HG02938 (cell line): Measurements from ENCODE around the gene CHCHD3.

Source experiments
- ATAC-seq: cut with Tn5 transposase; IDR thresholded peaks from one replicate; pipeline ENCODE4 v1.9.1; 2021; ENCODE audit warnings: mild to moderate bottlenecking, moderate library complexity; ENCODE audit not compliant: unreplicated experiment

The CHCHD3 gene

DNA sequence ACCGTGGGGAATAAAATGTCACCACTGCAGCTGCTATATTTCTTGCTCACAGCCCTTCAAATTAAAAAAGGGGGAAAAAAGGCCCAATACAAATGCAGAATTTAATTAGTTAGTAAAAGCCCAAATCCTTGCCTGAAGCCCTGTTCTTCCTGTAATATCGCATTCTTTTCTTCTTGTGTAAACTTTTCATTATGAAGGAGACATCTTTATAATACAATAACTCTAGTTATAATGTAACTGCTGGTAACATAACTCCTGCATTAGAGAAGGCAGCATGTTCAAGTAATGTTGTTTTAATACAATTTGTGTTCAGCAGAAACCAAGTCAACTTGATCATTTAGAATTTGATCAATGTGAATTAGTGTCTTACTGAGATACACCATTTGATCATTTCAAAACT is 250.9 kb downstream of the CHCHD3 start:
- no peak for ATAC-seq

- ATAC-seq: no peak
Measured at GRCh38 chr7:132828502-132828901, 253.4 kb downstream of the CHCHD3 start.

- ATAC-seq: no peak
Measured at GRCh38 chr7:132825932-132826835, 255.7 kb downstream of the CHCHD3 start.

DNA sequence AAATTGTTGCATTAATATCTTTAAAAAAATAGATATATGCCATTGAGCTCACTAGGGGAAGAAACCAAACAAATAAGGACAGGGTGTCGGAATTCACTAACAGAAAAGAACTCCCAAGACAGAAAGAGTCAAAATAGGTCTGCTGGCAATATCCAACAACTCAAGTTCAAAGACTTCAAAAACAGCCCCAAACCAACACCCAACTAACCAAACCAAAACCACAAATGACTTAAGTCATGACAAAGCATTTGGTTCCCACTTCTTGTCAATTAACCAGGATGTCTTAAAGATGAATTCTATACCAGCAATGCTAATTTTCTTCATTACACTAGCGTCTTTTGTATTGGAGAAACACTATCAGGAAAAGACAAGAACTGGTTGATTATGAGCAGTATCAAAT is 256.7 kb downstream of the CHCHD3 start:
- ATAC-seq: no peak

DNA sequence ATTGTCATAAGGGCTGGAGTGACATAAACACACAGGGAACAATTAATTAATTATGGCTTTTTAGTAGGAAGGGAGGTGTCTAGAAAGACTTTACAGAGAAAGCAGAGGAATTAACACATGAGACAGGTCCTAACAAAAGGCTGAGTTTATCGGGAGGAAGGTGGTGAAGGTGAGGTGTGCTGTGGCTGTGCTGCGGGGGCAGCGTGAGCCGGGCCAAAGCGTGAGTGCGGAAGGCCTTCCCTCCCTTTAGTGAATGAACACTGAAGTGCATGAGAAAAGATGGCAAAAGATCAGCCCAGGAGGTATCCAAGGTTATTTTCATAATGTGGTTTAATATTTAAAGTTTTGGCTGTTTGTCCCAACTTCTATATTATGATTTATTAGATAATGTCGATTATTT is 262.2 kb downstream of the CHCHD3 start:
- no peak for ATAC-seq

- ATAC-seq: no peak
Measured at GRCh38 chr7:132817949-132818348, 263.9 kb downstream of the CHCHD3 start.

GRCh38 chr7:132815696-132816311 is 266.1 kb downstream of the CHCHD3 start:
- no peak for ATAC-seq

DNA sequence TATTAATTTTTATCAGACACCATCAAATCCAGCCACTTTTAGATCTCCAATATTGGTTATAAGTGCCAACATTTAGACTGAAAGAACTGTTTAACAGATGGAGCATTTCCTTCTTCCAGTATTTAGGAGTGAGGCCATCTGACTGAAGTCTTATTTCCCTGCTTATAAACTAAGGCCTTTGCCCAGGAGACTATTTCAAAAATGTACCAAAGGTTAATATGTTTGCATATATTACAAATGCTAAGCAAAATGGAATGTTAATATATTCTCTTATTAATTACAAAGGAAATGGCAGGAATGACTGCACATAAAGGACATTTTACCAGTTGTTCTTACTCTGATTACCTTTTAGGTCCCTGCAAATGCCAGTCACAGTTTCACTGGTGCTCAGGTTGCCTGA is 266.8 kb downstream of the CHCHD3 start:
- no peak for ATAC-seq

GRCh38 chr7:132810561-132810960 is 271.3 kb downstream of the CHCHD3 start:
- no peak for ATAC-seq

GRCh38 chr7:132806834-132807233 is 275.1 kb downstream of the CHCHD3 start:
- ATAC-seq: no peak

- ATAC-seq: no peak
Measured at GRCh38 chr7:132805766-132806165, 276.1 kb downstream of the CHCHD3 start.

DNA sequence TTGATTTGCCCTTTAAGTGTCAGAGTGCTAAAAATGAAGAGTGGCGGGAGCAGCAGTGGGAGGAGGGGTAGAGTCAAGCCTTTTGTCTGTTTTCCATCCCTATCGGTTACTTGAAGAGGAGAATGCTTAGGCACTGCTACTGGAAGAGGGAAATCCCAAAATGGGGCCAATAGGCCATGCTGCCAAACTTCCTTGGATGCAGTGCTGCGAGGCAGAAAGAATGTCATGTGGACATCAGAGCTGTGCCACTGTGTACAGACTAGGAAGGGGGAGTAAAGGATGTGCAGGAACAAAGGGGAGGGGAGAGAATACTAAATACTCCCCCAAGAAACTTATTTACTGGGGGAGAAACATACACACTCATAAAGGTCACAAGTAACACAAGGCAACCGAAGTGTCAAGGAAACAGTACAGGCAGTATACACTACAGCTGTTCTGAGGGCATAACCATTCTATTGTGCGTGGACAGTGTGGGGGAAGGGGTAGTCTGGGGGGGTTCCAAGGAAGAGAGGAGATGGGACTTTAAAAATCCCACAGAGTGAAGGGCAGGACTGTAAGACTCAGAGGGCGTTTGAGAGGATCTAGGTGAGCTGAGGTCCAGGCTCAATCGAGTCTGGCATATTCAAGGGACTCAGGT is 276.9 kb downstream of the CHCHD3 start:
- no peak for ATAC-seq

DNA sequence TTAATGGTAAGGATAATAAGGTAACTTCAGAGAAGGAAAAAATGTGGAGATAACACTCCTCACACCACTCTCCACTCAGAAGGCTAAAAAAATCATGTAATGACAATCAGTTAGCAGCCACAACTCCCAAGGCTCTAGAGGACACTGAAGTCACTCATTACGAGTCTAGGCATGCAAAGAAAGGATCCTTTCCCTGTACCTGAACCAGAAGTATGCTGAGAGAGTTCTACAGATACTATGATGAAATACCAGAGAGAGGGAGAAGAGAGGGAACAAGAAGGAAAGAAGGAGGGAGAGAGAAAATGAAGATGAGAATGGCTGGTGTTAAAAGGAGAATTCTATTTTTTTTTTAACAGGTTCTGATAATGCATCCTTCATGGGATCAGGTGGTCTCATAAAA is 281.4 kb downstream of the CHCHD3 start:
- no peak for ATAC-seq

GRCh38 chr7:132799081-132799413 is 282.8 kb downstream of the CHCHD3 start:
- ATAC-seq: no peak

DNA sequence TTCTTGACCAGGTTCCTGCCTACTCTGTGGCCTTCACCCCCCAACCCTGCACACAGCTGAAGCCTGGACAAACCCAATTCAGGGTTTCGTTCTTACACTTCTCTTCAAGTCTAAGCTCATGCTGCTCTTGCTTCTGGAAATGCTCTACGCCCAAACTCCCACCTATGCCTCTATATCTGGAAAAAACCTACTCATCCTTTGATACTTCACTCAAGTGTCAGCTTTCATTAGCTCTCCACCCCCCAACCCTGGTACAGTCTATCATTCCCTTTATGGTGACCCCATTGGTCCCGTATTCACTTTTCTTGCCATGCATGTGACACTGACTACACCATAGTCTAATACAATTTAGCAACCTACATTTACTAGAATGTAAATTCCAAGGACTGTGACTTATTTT is 284.7 kb downstream of the CHCHD3 start:
- ATAC-seq: no peak

GRCh38 chr7:132793474-132793873 is 288.4 kb downstream of the CHCHD3 start:
- ATAC-seq: no peak

GRCh38 chr7:132791036-132791435 is 290.9 kb downstream of the CHCHD3 start:
- no peak for ATAC-seq

DNA sequence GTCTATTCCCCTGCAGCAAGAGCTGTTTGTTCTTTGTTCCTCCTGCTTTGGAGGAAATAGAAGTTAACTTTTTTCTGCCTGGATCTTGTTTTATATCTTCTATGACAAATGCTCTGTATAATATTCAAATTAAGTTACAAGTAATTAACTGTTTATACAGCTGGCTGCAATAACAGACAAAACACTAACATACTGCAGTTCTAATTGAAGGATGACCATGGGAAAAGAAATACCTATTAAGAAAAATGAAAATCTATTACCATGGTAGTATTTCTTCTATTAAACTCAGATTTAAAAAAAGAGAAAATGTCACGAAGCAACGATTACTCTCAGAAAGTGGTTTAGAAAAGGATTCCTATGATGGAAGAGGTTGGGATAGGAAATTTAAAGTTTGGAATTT is 291.8 kb downstream of the CHCHD3 start:
- ATAC-seq: no peak

- ATAC-seq: no peak
Measured at GRCh38 chr7:132789281-132789680, 292.6 kb downstream of the CHCHD3 start.

- ATAC-seq: no peak
Measured at GRCh38 chr7:132785870-132786269, 296.0 kb downstream of the CHCHD3 start.

GRCh38 chr7:132784406-132784805 is 297.5 kb downstream of the CHCHD3 start:
- no peak for ATAC-seq

- no peak for ATAC-seq
Measured at GRCh38 chr7:132783824-132784223, 298.1 kb downstream of the CHCHD3 start.
